MCF 10A (cell line): ENCODE data around the gene TAAR8. TPM values are rescaled to one million over a fixed set of nuclear protein-coding genes. Genes with fewer than 3 reads are reported as not detected.

Source experiments
- BruUV-seq: library from RNA; stranded (reverse); fragments of 400-500 nt; replicated peaks from 2 replicates; lab custom pipeline; 2021; lab: Mats Ljungman, UMichigan
- CTCF ChIA-PET: fragments of 300-600 bp; sonication (Branson Sonifier 250); formaldehyde crosslinking; extraction: SDS; loops from one replicate; lab custom pipeline; 2021; ENCODE audit warnings: antibody characterized with exemption, inconsistent platforms; lab: Yijun Ruan, JAX
- POLR2A ChIA-PET: fragments of 300-600, 350-650 bp; sonication (Branson Sonifier 250); formaldehyde crosslinking; extraction: SDS; loops from one replicate; lab custom pipeline; 2020; ENCODE audit warnings: antibody characterized with exemption, inconsistent platforms; lab: Yijun Ruan, JAX
- DNase-seq: peaks from one replicate; pipeline ENCODE4 v3.0.0-alpha.2; 2018; ENCODE audit not compliant: unreplicated experiment
- H3K27ac Mint-ChIP-seq: one replicate; pipeline ENCODE4 v1.8.0; 2022; ENCODE audit warnings: mild to moderate bottlenecking, low read depth, mixed read lengths; ENCODE audit not compliant: unreplicated experiment
- H3K27me3 Mint-ChIP-seq: one replicate; pipeline ENCODE4 v1.8.0; 2022; ENCODE audit warnings: mixed read lengths; ENCODE audit not compliant: insufficient read depth, unreplicated experiment
- H3K36me3 Mint-ChIP-seq: one replicate; pipeline ENCODE4 v1.8.0; 2022; ENCODE audit warnings: mild to moderate bottlenecking, moderate library complexity, mixed read lengths; ENCODE audit not compliant: insufficient read depth, unreplicated experiment
- H3K4me1 Mint-ChIP-seq: one replicate; pipeline ENCODE4 v1.8.0; 2022; ENCODE audit warnings: mixed read lengths; ENCODE audit not compliant: insufficient read depth, unreplicated experiment
- H3K4me3 Mint-ChIP-seq: one replicate; pipeline ENCODE4 v1.8.0; 2022; ENCODE audit warnings: mild to moderate bottlenecking, moderate library complexity, mixed read lengths; ENCODE audit not compliant: unreplicated experiment
- H3K9me3 Mint-ChIP-seq: one replicate; pipeline ENCODE4 v1.8.0; 2022; ENCODE audit warnings: mixed read lengths; ENCODE audit not compliant: unreplicated experiment
- CTCF ChIP-seq: fragments of 200-600 bp; IDR thresholded peaks from one replicate; pipeline ENCODE4 v1.8.0; 2022; ENCODE audit warnings: antibody characterized with exemption, mild to moderate bottlenecking; ENCODE audit not compliant: unreplicated experiment
- intact Hi-C: fragments of 100-400 bp; cut with micrococcal nuclease; formaldehyde crosslinking; loops from 2 replicates; pipeline ENCODE4 v1.14.1; 2022
- total RNA-seq: library from RNA; stranded (reverse); gene quantifications from 2 replicates; pipeline ENCODE4 v1.2.3, GENCODE V29; 2022

TAAR8 gene
- total RNA-seq, 1 experiment from 2014 or later, result not detected

DNA sequence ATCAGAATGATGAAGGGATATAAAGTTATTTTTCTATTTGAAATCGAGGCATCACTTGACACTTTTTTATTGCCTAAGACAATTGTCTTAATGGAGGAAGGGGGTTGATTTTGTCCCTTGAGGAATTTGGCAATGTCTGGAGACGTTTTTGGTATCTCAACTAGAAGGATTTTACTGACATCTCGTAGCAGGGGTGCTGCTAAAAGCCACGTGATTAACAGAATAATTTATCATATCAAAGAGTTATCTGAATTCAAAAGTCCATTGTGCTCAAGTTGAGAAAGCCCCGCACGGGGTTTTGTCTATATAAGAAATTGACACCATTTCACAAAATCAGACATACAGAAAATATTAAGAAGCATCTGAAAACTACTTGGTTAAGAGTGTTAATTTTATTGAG is 16.1 kb downstream of the TAAR8 start:
- Mint-ChIP-seq H3K4me1 (no peaks in the 10 kb centered on the region), H3K36me3 (no peaks in the 10 kb centered on the region), H3K9me3 (no peaks in the 10 kb centered on the region), H3K4me3 (no peak overlapping the region), H3K27me3 (peaks cover 100% of the 10 kb centered on the region), H3K27ac (no peak overlapping the region)
- POLR2A ChIA-PET, result no interaction called here
- DNase-seq, result no peak
- intact Hi-C loops, result no loop called here
- no peak for TF ChIP-seq CTCF
- CTCF ChIA-PET, result interaction anchor here (0.6 kb wide), 1 partner anchor 227 kb away, joined by 3 read pairs; no protein-coding TSS in a partner anchor
- no TSS peak for BruUV-seq

DNA sequence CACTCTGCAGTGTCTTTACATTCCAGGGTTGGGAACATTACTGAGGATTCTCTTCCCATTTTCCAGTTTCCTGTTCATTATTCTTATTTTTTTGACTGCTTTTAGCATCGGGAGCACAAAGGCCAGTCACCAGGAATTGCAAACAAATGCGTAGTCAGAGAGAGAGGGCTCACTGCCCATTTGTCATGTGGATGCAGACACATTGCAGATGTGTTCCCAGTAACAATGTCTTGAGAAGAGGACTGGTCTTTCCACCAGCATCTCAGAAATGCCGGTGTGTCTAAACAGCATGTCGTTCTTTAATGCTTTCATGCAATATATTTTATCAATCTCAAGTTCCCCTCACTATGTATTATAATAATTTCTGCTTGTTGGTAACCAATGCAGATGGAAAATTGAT is 16.7 kb downstream of the TAAR8 start:
- TF ChIP-seq CTCF, result no peak
- H3K9me3 Mint-ChIP-seq, result no peaks in the 10 kb centered on the region
- no TSS peak for BruUV-seq
- CTCF ChIA-PET, result no interaction called here
- intact Hi-C loops, result no loop called here
- DNase-seq, result no peak
- H3K4me3 Mint-ChIP-seq, result no peak overlapping the region
- no peaks in the 10 kb centered on the region for H3K36me3 Mint-ChIP-seq
- H3K27ac Mint-ChIP-seq, result no peak overlapping the region
- H3K27me3 Mint-ChIP-seq, result peaks cover 100% of the 10 kb centered on the region
- H3K4me1 Mint-ChIP-seq, result no peaks in the 10 kb centered on the region
- POLR2A ChIA-PET, result no interaction called here

- Mint-ChIP-seq H3K4me3 (no peak within 1 kb of the TSS), H3K27me3 (peaks cover 95% of the 10 kb centered on the region), H3K4me1 (no peaks in the 10 kb centered on the region), H3K36me3 (no peaks in the 10 kb centered on the region), H3K27ac (no peak within 1 kb of the TSS), H3K9me3 (no peaks in the 10 kb centered on the region)
- no peak for DNase-seq
- CTCF ChIA-PET, result no interaction called here
- POLR2A ChIA-PET, result interaction anchor here (0.6 kb wide), 1 partner anchor 500 kb away, joined by 5 read pairs; no protein-coding TSS in a partner anchor
- no peak for TF ChIP-seq CTCF
- no TSS peak for BruUV-seq
- intact Hi-C loops, result no loop called here
These were observed 17.8 kb downstream of the TAAR8 start, which contains the start of gene TAAR6 for GRCh38 chr6:132570221-132570777. TSS of gene TAAR6 (plus strand) at chr6:132570322. CDS start at chr6:132570322, 0 bp downstream.

- CTCF ChIA-PET, result interaction anchor here (0.8 kb wide), 1 partner anchor 97 kb away, joined by 3 read pairs; no protein-coding TSS in a partner anchor
These were observed 19.3 kb downstream of the TAAR8 start for GRCh38 chr6:132571774-132572173.

More at GRCh38 chr6:132571774-132572173, 19.3 kb downstream of the TAAR8 start:
- no peak overlapping the region for H3K27ac Mint-ChIP-seq
- TF ChIP-seq CTCF, result no peak
- no peaks in the 10 kb centered on the region for H3K4me1 Mint-ChIP-seq
- no peak for DNase-seq
- H3K36me3 Mint-ChIP-seq, result no peaks in the 10 kb centered on the region
- POLR2A ChIA-PET, result no interaction called here
- H3K27me3 Mint-ChIP-seq, result peaks cover 94% of the 10 kb centered on the region
- H3K9me3 Mint-ChIP-seq, result no peaks in the 10 kb centered on the region
- no peak overlapping the region for H3K4me3 Mint-ChIP-seq
- no TSS peak for BruUV-seq
- intact Hi-C loops, result no loop called here
